ENCODE data around the gene TSHZ2.

TSHZ2 gene

DNA sequence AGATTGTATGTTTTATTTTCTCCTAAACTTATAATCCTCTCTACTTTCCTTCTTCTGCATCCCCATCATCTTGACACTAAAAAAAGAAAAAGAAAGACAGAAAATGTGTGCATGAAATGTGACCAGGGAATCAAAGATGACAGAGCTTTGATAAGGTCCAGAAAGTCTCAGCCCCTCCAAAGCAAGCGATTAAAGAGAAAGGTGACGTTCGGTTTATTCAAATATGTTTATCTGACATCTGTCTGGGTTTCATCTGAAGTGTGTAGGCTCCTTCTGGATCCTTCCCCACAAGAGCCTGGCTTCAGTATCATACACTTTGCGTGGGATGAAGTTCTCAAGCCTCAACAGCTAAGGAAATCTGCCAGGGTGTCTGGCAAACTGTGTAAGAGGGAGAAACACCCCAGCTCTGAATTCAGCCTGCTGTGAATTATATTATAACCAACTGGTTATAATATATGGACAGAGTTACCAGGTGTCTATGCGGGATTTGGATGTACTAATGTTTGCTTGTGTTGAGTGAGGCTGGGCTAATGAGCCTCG, 358.5 kb downstream of the TSHZ2 start:
- DNase-seq: no peak

DNA sequence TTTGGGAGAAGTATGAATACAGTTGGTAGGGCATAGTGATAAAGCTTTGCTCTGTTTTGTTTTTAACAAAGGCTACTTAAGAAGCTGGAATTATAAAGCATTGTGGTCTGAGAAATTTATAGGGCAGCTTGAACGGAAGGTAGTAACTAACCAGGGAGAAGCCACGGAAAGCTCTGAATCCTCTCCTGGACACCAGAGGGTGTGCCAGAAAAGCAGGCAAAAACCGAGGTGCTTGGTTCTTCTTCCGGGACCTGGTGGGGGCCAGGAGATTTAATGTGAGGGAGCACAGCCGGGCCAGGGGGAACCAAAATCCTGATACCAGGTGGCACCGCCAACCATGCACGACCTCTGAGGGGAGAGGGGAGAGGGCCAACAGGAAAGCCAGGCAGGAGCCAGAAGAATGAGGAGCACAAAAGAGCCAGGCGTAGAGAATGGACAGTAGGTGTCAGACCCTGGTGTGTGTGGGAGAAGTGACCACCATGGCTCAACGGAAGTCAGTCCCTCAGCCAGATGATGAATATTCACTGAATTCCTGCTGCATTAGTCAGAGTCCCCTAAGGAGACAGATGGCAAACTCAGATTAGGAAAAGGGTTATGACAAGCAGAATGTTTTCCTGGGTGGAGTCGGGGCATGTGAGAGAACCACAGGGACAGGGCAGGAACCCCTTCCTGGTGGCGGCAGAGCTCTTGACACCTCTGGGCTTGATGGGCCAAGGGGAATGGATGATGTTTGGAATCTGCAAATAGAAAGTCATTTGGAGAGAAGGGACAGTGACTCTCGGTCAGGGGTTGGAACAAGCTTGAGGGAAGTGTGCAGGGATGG, 359.2 kb downstream of the TSHZ2 start:
- DNase-seq: no peak

DNA sequence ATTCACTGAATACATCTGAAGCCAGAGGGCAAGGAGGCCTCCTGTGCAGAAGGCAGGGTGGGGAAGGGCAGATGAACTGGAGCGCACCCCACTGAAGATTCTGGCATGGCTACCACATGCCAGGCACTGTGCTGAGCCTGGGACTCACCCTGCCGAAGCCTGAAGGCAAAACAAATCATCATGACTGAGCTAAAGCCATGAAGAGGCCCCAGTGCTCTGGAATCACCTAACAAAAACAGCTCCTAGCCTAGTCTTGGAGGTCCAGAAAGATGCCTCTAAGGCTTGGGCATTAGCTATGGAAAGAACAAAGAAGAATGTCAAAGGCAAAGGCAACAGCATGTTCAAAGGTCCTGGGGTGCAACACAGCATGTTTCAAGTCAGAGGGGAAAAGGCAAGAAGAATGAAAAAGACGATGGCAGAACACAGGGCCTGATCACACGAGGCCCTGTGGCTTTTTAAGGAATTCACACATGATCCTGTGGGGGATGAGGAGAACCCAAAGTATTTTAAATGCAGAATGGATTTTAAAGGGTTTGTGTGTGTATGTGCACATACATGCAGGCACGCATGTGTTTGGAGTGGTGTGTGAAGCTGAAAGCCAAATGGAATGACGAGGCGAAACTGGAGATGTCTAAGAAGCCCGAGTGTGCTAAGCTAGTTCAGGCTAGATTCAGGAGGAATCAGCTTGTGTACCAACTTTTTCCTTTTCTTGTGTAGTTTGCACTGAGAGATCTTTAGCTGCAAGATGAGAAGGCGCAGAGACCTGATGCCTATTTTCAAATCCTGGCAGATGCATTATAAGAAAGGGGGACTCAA, 360.1 kb downstream of the TSHZ2 start:
- no peak for DNase-seq

DNA sequence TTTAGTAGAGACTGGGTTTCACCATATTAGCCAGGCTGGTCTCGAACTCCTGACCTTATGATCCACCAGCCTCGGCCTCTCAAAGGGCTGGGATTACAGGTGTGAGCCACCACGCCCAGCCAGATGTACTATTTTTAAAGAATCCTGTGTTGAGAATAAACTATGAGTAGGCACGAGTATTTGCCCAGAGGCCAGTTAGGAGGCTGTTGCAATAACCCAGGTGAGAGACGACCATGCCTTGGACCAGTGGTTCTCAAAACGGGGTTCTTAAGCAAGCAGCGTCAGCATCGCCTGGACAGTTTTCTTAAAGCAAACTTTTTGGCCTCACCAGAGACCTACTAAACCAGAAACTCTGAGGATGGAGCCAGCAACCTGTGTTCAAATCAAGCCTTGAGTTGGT, 362.7 kb downstream of the TSHZ2 start:
- DNase-seq: no peak

DNA sequence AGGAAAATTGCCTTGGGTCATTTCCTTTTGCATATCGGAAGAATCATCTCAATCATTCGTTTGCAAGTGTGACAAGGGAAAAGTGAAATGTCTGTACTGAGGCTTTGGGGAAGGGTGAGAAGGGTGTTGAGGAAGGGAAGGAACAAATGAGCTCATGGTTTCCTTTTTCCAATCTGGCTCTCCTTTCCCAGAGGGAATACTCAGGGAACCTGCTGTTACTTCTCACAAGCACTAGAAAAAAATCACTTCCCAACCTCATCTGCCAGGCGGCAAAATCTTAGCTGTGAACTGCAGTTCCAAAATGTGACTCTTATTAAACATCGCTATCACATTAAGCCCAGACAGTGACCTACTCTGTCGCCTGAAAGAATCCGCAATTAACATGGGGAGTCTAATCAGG, 363.4 kb downstream of the TSHZ2 start:
- no peak for DNase-seq

DNA sequence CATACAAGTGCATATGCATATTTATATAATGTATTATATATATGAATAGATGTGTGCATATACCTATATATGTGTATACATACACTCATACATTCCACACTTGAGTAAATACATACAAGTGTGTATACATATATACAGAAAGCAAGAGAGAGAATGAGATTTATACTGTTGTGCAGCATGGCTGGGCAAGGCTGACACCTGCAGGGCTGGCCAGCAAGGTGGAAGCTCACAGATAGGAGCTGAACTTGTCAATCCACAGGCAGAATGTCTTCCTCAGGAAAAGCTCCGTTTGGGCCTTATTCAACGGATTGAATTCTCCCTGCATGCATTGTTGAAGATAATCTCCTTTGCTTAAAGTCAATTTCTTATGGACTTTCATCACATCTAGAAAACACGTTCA, 364.7 kb downstream of the TSHZ2 start:
- DNase-seq: no peak

DNA sequence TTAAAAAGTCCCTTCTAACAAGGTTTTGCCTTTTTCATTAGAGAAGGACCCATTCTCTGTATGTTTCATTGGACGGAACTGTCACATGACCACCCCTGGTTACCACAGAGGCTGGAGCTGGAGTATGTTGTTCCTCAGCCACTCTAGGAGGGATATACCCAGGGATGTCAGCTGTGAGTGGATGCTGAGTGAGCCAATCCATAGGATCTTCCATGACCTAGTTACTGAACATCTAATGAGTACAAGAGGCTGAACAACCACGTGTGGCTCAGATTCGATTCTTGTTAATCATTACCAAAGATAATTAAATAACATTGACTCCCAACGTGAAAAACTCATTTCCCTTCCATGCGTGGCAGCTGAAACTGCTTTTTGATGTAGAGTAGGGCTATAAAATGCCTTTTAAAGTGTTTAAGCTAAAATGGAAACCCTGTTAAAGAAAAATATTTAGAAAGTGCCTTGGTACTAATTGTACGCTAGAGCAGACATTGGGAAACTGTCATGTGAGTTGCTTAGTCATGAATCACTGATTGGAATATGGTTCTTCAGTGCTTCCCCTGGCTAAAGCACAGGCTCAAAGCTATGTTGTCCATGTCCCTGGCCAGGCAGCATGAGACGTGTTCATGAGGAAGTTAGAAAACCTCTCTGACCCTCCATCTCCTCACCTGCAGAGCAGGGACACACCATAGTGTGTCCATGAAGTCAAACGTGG, 365.4 kb downstream of the TSHZ2 start:
- no peak for DNase-seq

DNA sequence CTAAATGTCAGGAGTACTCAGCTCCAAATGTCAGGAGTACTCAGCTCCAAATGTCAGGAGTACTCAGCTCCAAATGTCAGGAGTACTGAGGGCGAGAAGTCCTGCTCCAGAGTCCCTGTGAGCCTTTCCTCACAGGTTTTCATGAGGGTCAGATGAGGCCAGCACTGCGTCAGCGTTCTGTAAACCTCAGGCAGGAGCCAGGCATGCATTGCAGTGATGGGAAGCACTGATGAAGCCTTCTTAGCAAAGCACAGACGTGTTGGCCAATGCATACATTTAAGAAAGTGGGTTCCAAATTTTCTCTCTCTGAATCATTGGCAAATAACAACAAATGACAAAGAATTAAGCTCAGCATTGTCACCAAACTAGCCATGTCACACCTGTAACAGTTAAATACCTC, 366.6 kb downstream of the TSHZ2 start:
- DNase-seq: no peak

DNA sequence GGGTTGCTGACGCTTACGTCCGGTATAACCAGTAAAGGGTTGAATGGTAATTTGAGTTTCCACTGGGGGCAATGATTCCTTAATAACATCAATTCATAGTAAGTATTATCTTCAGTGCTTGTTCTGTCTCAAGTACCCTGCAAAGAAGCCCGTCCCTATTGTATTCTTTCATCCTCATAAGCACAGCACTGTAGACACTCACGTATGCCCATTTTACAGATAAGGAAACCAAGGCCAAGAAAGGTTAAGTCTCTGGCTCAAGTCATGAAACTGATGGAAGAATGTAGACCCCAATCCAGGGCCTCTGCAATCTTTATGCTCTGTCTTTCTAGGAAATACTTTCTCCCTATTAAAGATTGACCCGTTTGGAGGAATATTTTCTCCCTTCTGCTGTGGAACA, 370.3 kb downstream of the TSHZ2 start:
- no peak for DNase-seq

DNA sequence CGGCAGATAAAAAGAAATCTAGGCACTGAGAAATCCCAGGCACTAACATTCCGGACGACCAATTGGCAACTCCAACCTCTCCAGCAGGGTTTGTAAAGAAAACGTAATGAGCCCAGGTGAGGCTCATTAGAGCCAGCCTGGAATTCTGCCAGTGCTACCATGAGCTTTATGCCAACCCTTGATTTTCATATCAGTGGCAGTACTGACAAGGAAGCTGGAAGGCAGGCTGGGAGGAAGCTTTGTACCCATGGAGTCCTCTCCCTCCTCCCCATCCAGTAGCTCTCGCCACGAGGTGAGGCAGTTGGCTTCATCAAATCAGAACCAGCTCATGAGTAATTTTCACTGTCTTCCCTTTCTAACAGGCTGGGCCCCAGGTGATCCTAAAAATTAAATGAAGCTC, 371.3 kb downstream of the TSHZ2 start:
- DNase-seq: no peak

DNA sequence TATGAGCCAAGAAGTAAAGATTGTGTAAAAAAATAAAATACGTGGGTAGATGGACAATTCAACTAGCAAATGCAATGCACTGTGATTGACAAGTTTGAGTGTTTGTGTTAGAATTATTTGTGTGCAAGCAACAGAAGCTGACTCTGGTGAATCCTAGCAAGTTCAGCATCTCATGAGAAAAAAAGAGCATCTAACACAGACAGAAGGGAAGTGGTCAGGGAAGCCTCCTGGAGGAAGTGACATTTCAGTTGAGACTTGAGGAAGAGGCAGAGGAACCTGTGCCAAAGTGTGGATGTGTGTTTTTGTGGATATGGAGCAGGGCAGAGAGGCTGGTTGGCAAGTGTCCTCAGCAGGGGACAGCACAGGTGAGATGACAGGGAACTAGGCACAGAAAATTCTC, 372.7 kb downstream of the TSHZ2 start:
- DNase-seq: no peak

DNA sequence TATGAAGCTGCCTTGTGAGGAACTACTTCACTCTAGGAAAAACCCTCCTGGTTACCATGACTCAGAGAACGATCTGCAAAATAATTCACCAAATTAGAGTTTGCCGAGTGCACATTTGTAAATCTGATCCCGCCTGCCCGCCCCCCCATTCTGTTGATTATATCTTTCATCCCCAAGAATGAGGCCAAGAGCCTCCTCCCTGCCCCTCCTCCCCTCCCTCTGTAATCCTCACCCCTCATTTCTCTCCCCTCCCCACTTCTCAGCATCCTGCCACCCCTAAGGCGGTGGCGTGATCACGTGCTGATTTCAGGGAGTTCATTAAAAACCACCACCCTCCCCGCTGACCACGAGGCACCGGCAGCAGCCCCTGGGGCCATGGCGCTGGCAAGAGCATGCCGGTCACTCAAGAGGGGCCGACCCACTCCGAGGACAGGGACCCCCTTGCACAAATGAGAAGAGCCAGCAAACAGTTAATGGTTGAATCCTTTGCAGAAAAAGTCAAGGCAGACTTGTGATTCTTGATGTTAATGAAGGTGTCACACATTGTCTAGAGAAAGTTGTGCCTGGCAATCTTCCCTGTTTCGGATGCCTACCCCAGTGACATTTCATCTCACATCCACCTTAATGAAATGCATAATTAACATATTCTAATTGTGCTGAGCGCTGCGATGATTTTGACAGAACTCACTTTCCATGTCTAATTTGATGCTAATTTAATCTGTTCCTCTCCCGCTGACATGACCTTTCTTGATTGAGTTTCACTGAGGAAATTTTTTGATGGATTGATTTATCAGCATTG, 373.6 kb downstream of the TSHZ2 start:
- DNase-seq: no peak

DNA sequence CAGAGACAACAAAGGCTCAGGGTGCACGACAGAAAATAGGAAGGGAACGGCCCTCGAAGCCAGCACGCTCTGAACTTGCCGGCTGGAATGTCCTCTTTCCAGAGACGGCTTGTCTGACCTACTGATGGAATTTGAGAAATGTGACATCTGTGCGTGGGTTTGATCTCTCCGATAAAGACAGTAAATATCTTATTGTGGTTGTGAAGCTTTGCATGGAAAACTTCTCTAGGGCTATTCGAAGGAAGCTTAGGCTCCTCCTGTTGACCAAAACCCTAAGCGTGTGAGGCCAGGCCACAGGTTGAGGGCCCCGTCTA, 374.1 kb downstream of the TSHZ2 start:
- no peak for DNase-seq

DNA sequence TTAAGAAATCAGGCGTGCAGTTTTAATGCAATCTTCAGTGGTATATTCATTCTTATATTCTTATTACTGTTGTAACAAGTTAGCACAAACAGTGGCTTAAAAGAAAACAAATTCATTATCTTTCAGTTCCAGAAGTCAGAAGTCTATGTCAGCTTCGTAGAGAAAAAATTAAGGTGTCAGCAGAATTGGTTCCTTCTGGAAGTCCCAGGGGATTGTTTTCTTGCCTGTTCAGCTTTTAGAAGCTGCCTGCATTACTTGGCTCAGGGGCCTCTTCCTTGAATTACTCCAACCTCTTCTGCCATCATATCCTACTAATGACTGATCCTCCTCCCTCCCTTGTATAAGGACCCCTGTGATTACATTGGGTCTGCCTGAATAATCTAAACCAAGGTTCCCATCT, 377.6 kb downstream of the TSHZ2 start:
- DNase-seq: no peak

DNA sequence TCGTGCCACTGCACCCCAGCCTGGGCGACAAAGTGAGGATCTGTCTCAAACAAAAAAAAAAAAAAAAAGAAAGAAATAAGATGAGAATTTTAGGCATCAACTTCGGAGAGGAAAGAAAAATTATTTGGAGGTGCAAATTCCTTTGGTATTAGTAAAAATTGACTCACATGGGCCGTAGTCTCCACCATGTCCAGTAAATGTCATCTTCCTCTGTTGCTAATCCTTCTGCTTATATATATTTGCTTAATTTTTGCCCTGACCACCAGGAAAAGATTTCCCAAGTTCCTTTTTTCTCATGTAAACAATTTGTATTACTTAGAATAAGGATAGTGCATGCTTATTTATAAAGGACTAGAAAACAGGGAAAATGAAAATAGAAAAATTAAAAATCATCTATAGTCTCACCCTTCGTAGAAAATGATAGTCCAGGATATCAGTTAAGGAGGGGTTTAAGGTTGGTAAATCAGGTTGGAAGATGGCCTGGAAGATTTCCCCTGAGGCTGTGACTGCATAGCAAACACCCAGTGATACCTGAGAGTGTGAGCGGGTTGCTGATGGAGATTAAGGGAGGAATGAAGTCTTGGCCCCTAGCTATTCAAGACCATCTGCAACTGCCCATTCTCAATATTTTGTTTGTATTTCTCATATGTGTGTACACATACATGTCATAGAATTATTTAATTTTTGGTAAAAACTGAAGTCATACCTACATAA, 380.7 kb downstream of the TSHZ2 start:
- DNase-seq: no peak

DNA sequence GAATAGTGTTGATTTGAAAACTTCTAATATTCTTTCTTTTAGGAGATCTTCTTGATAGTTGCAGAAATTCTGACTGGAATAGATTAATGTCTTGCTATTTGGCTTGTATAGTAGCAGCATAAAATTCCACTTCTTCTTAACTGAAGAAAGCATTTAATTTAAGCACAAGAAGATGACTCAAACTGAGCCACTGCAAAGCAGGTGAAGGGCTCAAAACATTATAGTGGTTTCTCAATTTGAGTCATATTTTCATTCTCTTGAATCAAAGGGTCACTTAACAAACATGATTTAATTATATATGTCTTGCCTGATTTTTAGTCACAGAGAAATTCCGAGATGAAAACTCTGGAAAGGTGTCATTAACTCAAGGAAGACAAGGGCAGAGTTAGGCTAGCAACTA, 382.2 kb downstream of the TSHZ2 start:
- DNase-seq: no peak

DNA sequence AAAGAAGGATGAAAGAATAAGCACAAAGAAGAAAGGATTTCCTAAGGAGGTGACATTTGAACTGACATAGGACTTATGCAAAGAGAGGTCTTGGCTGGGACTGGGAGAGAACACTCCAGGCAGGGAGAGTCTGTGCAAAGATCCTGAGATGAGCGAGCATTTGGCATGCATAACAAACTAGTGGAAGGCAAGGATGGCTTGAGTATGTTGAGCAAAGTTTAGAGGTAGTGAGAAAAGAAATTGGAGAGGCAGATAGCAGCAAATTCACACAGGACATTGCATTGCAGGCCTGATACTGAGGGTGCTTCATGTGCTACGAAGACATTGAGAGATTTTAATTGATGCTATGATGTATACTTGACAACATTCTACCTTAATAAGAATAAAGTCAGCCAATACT, 383.6 kb downstream of the TSHZ2 start:
- DNase-seq: no peak

DNA sequence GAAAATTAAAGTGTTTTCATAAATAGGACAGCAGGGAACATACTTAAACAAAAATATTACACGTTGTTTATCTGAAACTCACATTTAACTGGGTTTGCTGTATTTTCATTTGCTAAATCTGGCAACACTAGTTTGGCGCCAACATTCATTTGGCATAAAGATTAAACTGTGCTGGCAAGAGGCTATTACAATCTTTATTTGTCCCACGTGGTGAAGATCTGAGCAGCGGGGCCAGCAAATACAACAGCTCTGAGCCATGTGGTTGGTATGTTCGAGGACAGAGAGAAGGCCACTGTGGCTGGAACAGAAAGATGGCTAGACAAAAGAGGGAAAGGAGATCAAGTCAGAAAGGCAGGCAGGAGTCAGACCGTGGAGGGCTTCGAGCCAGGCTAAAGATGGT, 387.3 kb downstream of the TSHZ2 start:
- DNase-seq: no peak

DNA sequence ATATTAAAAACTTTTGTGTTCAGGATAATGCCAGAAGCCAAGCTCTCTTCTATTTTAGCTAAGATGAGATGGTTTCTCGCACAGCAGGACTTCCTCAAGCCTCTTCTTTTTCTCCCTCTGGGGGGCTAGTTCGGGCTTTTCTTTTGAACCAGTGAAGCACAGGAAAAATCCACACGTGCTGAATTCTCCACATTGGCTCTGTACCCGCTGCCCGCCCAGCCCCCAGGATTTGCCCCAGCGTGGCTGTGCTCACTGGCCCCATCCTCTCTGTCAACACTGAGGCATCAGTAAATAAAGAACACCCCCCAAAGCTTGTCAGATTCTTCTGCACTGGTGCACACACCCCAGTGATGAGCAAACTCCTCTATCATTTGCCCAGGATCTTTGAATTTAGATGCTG, 388.7 kb downstream of the TSHZ2 start:
- DNase-seq: no peak

DNA sequence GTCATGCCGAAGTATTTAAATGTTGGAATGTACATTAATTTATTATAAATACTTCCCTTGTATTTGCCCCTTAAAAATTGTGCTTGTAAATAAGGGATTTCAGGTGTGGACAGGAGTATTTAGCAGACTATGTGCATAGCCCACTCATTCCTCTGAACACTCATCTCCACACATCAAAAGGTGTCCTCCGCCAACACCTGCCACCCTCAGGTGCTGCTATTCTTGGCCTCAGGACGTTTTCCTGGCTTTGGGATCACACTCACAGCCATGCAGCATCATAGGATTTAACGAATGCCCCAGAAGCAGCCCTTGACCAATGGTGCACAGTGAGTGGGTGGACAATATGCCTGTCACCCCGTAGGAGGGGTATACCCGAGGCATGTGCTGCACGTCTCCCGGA, 390.6 kb downstream of the TSHZ2 start:
- DNase-seq: no peak

DNA sequence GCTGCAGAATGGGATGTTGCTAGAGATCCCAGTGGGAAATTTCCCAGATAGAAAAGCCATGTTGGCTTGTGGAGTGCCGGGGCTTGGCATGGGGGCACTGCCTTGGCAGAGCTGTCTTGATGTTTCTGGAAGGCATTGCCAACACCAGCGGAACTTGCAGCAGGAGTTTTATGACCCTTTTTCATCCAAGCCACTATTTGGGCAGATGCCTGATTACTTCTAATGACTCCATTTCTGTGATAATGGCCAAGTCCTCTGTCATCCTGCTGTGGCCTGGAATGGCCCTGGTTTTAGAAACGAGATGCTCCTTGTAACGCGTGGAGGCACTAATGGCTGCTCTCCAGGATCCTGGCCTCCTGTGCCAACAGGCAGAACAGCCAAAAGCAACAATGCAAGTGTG, 392.5 kb downstream of the TSHZ2 start:
- peak; percentile 16 for DNase-seq

DNA sequence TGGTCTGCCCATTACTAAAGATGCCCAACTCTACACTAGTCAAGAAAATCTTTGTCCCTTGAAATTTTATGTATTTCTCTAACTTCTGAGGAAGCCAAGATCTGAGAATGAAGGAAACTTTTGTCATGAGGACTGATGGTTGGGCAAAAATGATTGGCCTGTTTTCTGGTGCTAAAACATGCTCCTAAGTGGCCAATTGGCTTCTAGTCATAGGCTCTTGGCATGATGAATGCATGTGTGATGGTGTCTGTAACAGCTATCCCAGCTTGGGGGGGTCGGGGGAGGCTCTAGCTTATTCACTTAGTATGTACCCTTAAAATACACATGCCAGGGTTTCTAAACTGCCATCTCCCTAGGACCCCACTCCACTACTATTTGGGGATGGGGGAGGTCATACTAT, 392.9 kb downstream of the TSHZ2 start:
- no peak for DNase-seq
